ENCODE measurements around the gene FIG4. TPM values are rescaled to one million over a fixed set of nuclear protein-coding genes. Genes with fewer than 3 reads are reported as not detected.

FIG4 gene
- polyA plus RNA-seq, 3 donors = 27.2 to 65.3 (median 53.7) TPM

DNA sequence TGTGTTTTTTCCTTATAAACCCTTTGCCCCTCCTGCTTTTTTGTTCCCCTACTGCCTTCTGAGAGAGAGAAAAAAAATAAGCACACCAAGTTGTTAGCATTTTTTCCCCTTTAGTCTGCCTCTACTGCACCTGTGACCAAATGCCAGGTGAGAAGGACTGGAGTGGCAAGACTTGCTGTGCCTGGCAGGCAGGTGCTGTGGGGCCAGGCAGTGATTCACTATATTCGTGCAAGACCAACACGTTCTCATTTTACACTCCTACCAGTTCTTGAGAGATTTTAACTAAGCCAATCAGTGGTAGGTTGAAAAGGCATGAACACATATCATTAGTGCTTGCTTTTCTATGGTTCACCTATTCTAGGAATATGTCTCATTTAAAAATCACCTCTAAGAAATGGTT lies 109.7 kb downstream of the FIG4 start:
- Histone ChIP-seq H3K4me3 (replicated peaks in 1 of 3; ENCODE audit: low read depth in 2 of 3, low read length in 3 of 3) (no peak overlapping the region), H3K9ac (ENCODE audit: insufficient read depth, low read length, poor library complexity, severe bottlenecking) (no peak overlapping the region), H3K36me3 (replicated peaks in 1 of 2; ENCODE audit: control insufficient read depth in 1 of 2, insufficient read depth in 2 of 2, low read length in 2 of 2) (peaks cover 65 to 94% of the 10 kb centered on the region in 2 donors), H3K4me1 (ENCODE audit: control insufficient read depth in 1 of 2, insufficient read depth in 2 of 2, low read length in 2 of 2) (no peaks in the 10 kb centered on the region), H3K9me3 (replicated peaks in 1 of 2; ENCODE audit: control insufficient read depth in 1 of 2, insufficient read depth in 1 of 2, low read length in 2 of 2) (no peaks in the 10 kb centered on the region), H3K27me3 (ENCODE audit: control insufficient read depth in 2 of 2, insufficient read depth in 2 of 2, low read length in 2 of 2) (no peaks in the 10 kb centered on the region), H3K79me2 (ENCODE audit: insufficient read depth, low read length) (no peaks in the 10 kb centered on the region), H2AFZ (ENCODE audit: insufficient read depth, low read depth, low read length, poor library complexity, severe bottlenecking) (no peak overlapping the region), H3K27ac (ENCODE audit: low read depth in 1 of 2, low read length in 2 of 2) (no peak overlapping the region), H4K20me1 (ENCODE audit: insufficient read depth, low read length) (no peaks in the 10 kb centered on the region), H3K4me2 (replicated peaks; ENCODE audit: extremely low read depth, low read length, poor library complexity, severe bottlenecking) (no peak overlapping the region)
- Mint-ChIP-seq H3K27ac (peak overlapping the region in 1 of 7 donors; percentile 86), H3K4me3 (no peak overlapping the region), H3K36me3 (peaks cover 64 to 81% of the 10 kb centered on the region in 2 donors), H3K4me1 (no peaks in the 10 kb centered on the region), H3K27me3 (ENCODE audit: low read depth in 3 of 3) (no peaks in the 10 kb centered on the region), H3K9me3 (no peaks in the 10 kb centered on the region)
- TF ChIP-seq, protein P1, sequence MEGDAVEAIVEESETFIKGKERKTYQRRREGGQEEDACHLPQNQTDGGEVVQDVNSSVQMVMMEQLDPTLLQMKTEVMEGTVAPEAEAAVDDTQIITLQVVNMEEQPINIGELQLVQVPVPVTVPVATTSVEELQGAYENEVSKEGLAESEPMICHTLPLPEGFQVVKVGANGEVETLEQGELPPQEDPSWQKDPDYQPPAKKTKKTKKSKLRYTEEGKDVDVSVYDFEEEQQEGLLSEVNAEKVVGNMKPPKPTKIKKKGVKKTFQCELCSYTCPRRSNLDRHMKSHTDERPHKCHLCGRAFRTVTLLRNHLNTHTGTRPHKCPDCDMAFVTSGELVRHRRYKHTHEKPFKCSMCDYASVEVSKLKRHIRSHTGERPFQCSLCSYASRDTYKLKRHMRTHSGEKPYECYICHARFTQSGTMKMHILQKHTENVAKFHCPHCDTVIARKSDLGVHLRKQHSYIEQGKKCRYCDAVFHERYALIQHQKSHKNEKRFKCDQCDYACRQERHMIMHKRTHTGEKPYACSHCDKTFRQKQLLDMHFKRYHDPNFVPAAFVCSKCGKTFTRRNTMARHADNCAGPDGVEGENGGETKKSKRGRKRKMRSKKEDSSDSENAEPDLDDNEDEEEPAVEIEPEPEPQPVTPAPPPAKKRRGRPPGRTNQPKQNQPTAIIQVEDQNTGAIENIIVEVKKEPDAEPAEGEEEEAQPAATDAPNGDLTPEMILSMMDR (IDR thresholded peaks at IDR 0.05) = no peak
- WGBS (ENCODE audit: insufficient coverage) = no CpG with 5 or more reads among the region's 2 CpGs
- intact Hi-C loops (cut with micrococcal nuclease) = no loop called here
- no peak for DNase-seq

DNA sequence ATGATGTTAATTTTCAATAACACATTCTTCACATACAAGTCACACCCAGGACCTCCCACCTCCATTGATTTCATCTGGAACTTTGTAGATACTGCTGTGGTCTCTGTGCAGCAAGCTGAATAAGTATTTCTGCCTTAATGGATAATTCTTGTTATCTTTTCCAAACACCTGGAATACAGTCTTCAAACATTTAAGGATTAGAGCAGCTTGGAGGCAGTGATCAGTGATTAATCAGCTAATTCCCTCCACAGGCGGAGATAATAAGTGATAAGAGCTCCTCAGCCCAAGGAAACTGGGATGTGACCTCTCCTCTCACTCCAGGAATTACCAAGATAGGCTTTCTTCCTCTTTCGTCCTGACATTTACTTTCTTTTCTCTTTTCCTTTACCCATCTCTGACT lies 110.7 kb downstream of the FIG4 start:
- peaks cover 62 to 79% of the 10 kb centered on the region in 2 donors for H3K36me3 Mint-ChIP-seq
- WGBS (ENCODE audit: insufficient coverage) = 90% methylated on average over 2 of the region's 2 CpGs
- H3K9me3 ChIP-seq (replicated peaks in 1 of 2; ENCODE audit: control insufficient read depth in 1 of 2, insufficient read depth in 1 of 2, low read length in 2 of 2) = no peaks in the 10 kb centered on the region
- no peak overlapping the region for H3K9ac ChIP-seq (ENCODE audit: insufficient read depth, low read length, poor library complexity, severe bottlenecking)
- H3K27me3 ChIP-seq (ENCODE audit: control insufficient read depth in 2 of 2, insufficient read depth in 2 of 2, low read length in 2 of 2) = no peaks in the 10 kb centered on the region
- no peak overlapping the region for H3K27ac ChIP-seq (ENCODE audit: low read depth in 1 of 2, low read length in 2 of 2)
- H3K9me3 Mint-ChIP-seq = peaks cover 0 to 2% (median 0%) of the 10 kb centered on the region in 7 donors
- no peaks in the 10 kb centered on the region for H3K4me1 Mint-ChIP-seq
- H3K79me2 ChIP-seq (ENCODE audit: insufficient read depth, low read length) = no peaks in the 10 kb centered on the region
- no peaks in the 10 kb centered on the region for H3K27me3 Mint-ChIP-seq (ENCODE audit: low read depth in 3 of 3)
- no peaks in the 10 kb centered on the region for H3K4me1 ChIP-seq (ENCODE audit: control insufficient read depth in 1 of 2, insufficient read depth in 2 of 2, low read length in 2 of 2)
- H3K4me3 Mint-ChIP-seq = no peak overlapping the region
- no peak for DNase-seq
- H4K20me1 ChIP-seq (ENCODE audit: insufficient read depth, low read length) = no peaks in the 10 kb centered on the region
- TF ChIP-seq, protein P1 (IDR thresholded peaks at IDR 0.05) = no peak
- H2AFZ ChIP-seq (ENCODE audit: insufficient read depth, low read depth, low read length, poor library complexity, severe bottlenecking) = no peak overlapping the region
- H3K4me2 ChIP-seq (replicated peaks; ENCODE audit: extremely low read depth, low read length, poor library complexity, severe bottlenecking) = no peak overlapping the region
- peak overlapping the region in 1 of 7 donors; percentile 10 for H3K27ac Mint-ChIP-seq
- peaks cover 58 to 90% of the 10 kb centered on the region in 2 donors for H3K36me3 ChIP-seq (replicated peaks in 1 of 2; ENCODE audit: control insufficient read depth in 1 of 2, insufficient read depth in 2 of 2, low read length in 2 of 2)
- H3K4me3 ChIP-seq (replicated peaks in 1 of 3; ENCODE audit: low read depth in 2 of 3, low read length in 3 of 3) = no peak overlapping the region
- intact Hi-C loops (cut with micrococcal nuclease) = no loop called here
